Measurements from ENCODE around the gene XPOT.

- TF ChIP-seq CTCF (IDR thresholded peaks at IDR 0.05) (no peak), POLR2A (IDR thresholded peaks at IDR 0.05) (no peak)
Measured at GRCh38 chr12:64473176-64473575, 69.0 kb downstream of the XPOT start.

All from testis (tissue), 2 donors.